Measurements from ENCODE around the gene CACNB2. TPM values are rescaled to one million over a fixed set of nuclear protein-coding genes. Genes with fewer than 3 reads are reported as not detected.

Gene CACNB2
- total and polyA plus RNA-seq, 4 donors = 0.90 to 23.9 (median 3.7) TPM

- WGBS, 2 donors = 38 to 64% methylated on average over 1 of the region's 1 CpG
- no peak overlapping the region for H3K9ac ChIP-seq (ENCODE audit: insufficient read depth in 1 of 2, low read length in 2 of 2)
These were observed 228.5 kb downstream of the CACNB2 start for GRCh38 chr10:18368682-18369081.

DNA sequence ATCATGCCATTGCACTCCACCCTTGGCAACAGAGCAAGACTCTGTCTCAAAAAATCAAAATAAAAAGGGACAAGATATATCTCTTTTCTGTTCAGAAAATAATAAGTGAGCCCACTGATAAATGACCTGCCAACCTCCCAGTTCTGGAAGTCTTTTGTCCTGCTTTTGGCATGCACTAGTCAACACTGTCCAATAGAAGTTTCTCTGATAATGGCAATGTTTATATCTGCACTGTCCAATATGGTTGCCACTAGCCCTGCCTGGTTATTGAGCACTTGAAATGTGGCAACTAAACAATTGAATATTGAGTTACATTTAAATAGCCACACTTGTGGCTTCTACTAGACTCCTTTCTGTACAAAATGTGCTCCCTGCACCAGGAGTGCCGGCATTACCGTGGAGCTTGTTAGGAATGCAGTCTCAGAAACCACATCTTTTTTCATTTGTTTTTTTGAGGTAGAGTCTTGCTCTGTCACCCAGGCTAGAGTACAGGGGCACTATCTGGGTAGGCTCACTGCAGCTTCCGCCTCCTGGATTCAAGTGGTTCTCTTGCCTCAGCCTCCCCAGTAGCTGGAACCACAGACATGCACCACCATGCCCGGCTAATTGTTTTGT is 229.7 kb downstream of the CACNB2 start:
- ATAC-seq (ENCODE audit: insufficient read depth, low FRiP score) (no peak), DNase-seq (no peak)
- Histone ChIP-seq H3K4me3 (no peak overlapping the region), H3K4me1 (ENCODE audit: control insufficient read depth in 5 of 5, insufficient read depth in 5 of 5, low read length in 5 of 5) (peaks cover 0 to 2% (median 0%) of the 10 kb centered on the region in 5 donors), H3K36me3 (ENCODE audit: control insufficient read depth in 4 of 4, insufficient read depth in 4 of 4, low read length in 4 of 4) (no peaks in the 10 kb centered on the region), H3K9me3 (ENCODE audit: control insufficient read depth in 4 of 4, insufficient read depth in 3 of 4, low read length in 3 of 4) (no peaks in the 10 kb centered on the region), H3K27ac (ENCODE audit: low read depth in 1 of 2, low read length in 1 of 2) (no peak overlapping the region), H3K27me3 (ENCODE audit: control insufficient read depth in 3 of 3, insufficient read depth in 3 of 3, low read length in 2 of 3) (no peaks in the 10 kb centered on the region), H3K9ac (ENCODE audit: insufficient read depth in 1 of 2, low read length in 2 of 2) (no peak overlapping the region)
- WGBS, 2 donors = 93 to 95% methylated on average over 4 of the region's 4 CpGs
- no peak for TF ChIP-seq CTCF (IDR thresholded peaks at IDR 0.05; ENCODE audit: control extremely low read depth, extremely low read depth)

More at GRCh38 chr10:18368682-18369081, 228.5 kb downstream of the CACNB2 start:
- no peak overlapping the region for H3K4me3 ChIP-seq
- H3K27me3 ChIP-seq (ENCODE audit: control insufficient read depth in 3 of 3, insufficient read depth in 3 of 3, low read length in 2 of 3) = no peaks in the 10 kb centered on the region
- H3K27ac ChIP-seq (ENCODE audit: low read depth in 1 of 2, low read length in 1 of 2) = no peak overlapping the region
- no peaks in the 10 kb centered on the region for H3K9me3 ChIP-seq (ENCODE audit: control insufficient read depth in 4 of 4, insufficient read depth in 3 of 4, low read length in 3 of 4)
- ATAC-seq (ENCODE audit: insufficient read depth, low FRiP score) = no peak
- no peaks in the 10 kb centered on the region for H3K36me3 ChIP-seq (ENCODE audit: control insufficient read depth in 4 of 4, insufficient read depth in 4 of 4, low read length in 4 of 4)
- peaks cover 0 to 2% (median 0%) of the 10 kb centered on the region in 5 donors for H3K4me1 ChIP-seq (ENCODE audit: control insufficient read depth in 5 of 5, insufficient read depth in 5 of 5, low read length in 5 of 5)
- TF ChIP-seq CTCF (IDR thresholded peaks at IDR 0.05; ENCODE audit: control extremely low read depth, extremely low read depth) = no peak
- peak in 1 of 3 donors; percentile 14 for DNase-seq

GRCh38 chr10:18376650-18377049 is 236.4 kb downstream of the CACNB2 start:
- H3K4me1 ChIP-seq (ENCODE audit: control insufficient read depth in 5 of 5, insufficient read depth in 5 of 5, low read length in 5 of 5) = peaks cover 0 to 13% (median 0%) of the 10 kb centered on the region in 5 donors
- peaks cover 0 to 4% (median 0%) of the 10 kb centered on the region in 4 donors for H3K9me3 ChIP-seq (ENCODE audit: control insufficient read depth in 4 of 4, insufficient read depth in 3 of 4, low read length in 3 of 4)
- H3K27me3 ChIP-seq (ENCODE audit: control insufficient read depth in 3 of 3, insufficient read depth in 3 of 3, low read length in 2 of 3) = no peaks in the 10 kb centered on the region
- TF ChIP-seq CTCF (IDR thresholded peaks at IDR 0.05; ENCODE audit: control extremely low read depth, extremely low read depth) = no peak
- H3K4me3 ChIP-seq = no peak overlapping the region
- H3K9ac ChIP-seq (ENCODE audit: insufficient read depth in 1 of 2, low read length in 2 of 2) = no peak overlapping the region
- DNase-seq (no peak), ATAC-seq (ENCODE audit: insufficient read depth, low FRiP score) (no peak)
- H3K36me3 ChIP-seq (ENCODE audit: control insufficient read depth in 4 of 4, insufficient read depth in 4 of 4, low read length in 4 of 4) = no peaks in the 10 kb centered on the region
- peak overlapping the region in 1 of 2 donors; percentile 6 for H3K27ac ChIP-seq (ENCODE audit: low read depth in 1 of 2, low read length in 1 of 2)
- 72 to 80% methylated on average over 5 of the region's 5 CpGs for WGBS, 2 donors

GRCh38 chr10:18377898-18378297 is 237.7 kb downstream of the CACNB2 start:
- WGBS, 2 donors = 76 to 83% methylated on average over 2 of the region's 2 CpGs

More at GRCh38 chr10:18377898-18378297, 237.7 kb downstream of the CACNB2 start:
- Histone ChIP-seq H3K9ac (ENCODE audit: insufficient read depth in 1 of 2, low read length in 2 of 2) (no peak overlapping the region), H3K36me3 (ENCODE audit: control insufficient read depth in 4 of 4, insufficient read depth in 4 of 4, low read length in 4 of 4) (no peaks in the 10 kb centered on the region), H3K27ac (ENCODE audit: low read depth in 1 of 2, low read length in 1 of 2) (no peak overlapping the region), H3K9me3 (ENCODE audit: control insufficient read depth in 4 of 4, insufficient read depth in 3 of 4, low read length in 3 of 4) (peaks cover 0 to 4% (median 0%) of the 10 kb centered on the region in 4 donors), H3K4me1 (ENCODE audit: control insufficient read depth in 5 of 5, insufficient read depth in 5 of 5, low read length in 5 of 5) (peaks cover 0 to 13% (median 0%) of the 10 kb centered on the region in 5 donors), H3K27me3 (ENCODE audit: control insufficient read depth in 3 of 3, insufficient read depth in 3 of 3, low read length in 2 of 3) (no peaks in the 10 kb centered on the region), H3K4me3 (no peak overlapping the region)
- TF ChIP-seq CTCF (IDR thresholded peaks at IDR 0.05; ENCODE audit: control extremely low read depth, extremely low read depth) = no peak
- DNase-seq (no peak), ATAC-seq (ENCODE audit: insufficient read depth, low FRiP score) (no peak)

All from lung (tissue), 12 donors.